ENCODE results near the gene FER. TPM values are rescaled to one million over a fixed set of nuclear protein-coding genes. Genes with fewer than 3 reads are reported as not detected.

Gene FER
- polyA plus RNA-seq, 1 donor from 2014 or later: 8.5 TPM

GRCh38 chr5:109062664-109063063, 315.0 kb downstream of the FER start:
- no peaks in the 10 kb centered on the region for H3K79me2 ChIP-seq (replicated peaks; ENCODE audit: insufficient read depth, low read length)
- no peak overlapping the region for H3K4me3 ChIP-seq (ENCODE audit: low read length)
- H3K9me2 ChIP-seq (ENCODE audit: insufficient read depth, low read length): no peaks in the 10 kb centered on the region
- H3K27ac ChIP-seq (ENCODE audit: low read length): no peak overlapping the region
- H4K20me1 ChIP-seq (ENCODE audit: insufficient read depth): no peaks in the 10 kb centered on the region
- H3K9ac ChIP-seq (ENCODE audit: low read length): no peak overlapping the region
- no peak overlapping the region for H3K4me2 ChIP-seq (ENCODE audit: low read length)
- H3K36me3 ChIP-seq (ENCODE audit: insufficient read depth, low read length): no peaks in the 10 kb centered on the region
- no peak overlapping the region for H2AFZ ChIP-seq (ENCODE audit: low read depth, low read length)
- no peak for TF ChIP-seq REST (IDR thresholded peaks at IDR 0.05; ENCODE audit: borderline replicate concordance)
- TF ChIP-seq EP300 (conservative IDR thresholded peaks at IDR 0.05; ENCODE audit: poor library complexity, severe bottlenecking): no peak
- TF ChIP-seq EZH2 (IDR thresholded peaks at IDR 0.05; ENCODE audit: borderline replicate concordance, insufficient read depth, low read length, poor library complexity, severe bottlenecking): no peak
- H3F3A ChIP-seq (ENCODE audit: insufficient read depth, low read length, poor library complexity, severe bottlenecking): no peaks in the 10 kb centered on the region
- H3K27me3 ChIP-seq (ENCODE audit: insufficient read depth, low read depth, low read length): no peaks in the 10 kb centered on the region
- H3K9me3 ChIP-seq (ENCODE audit: low read length): no peaks in the 10 kb centered on the region

- Histone ChIP-seq H3K4me3 (ENCODE audit: low read length) (no peak overlapping the region), H3K9ac (ENCODE audit: low read length) (no peak overlapping the region), H3K36me3 (ENCODE audit: insufficient read depth, low read length) (no peaks in the 10 kb centered on the region), H3K27ac (ENCODE audit: low read length) (no peak overlapping the region), H4K20me1 (ENCODE audit: insufficient read depth) (no peaks in the 10 kb centered on the region), H3K4me2 (ENCODE audit: low read length) (no peak overlapping the region), H3K79me2 (replicated peaks; ENCODE audit: insufficient read depth, low read length) (no peaks in the 10 kb centered on the region), H3F3A (ENCODE audit: insufficient read depth, low read length, poor library complexity, severe bottlenecking) (no peaks in the 10 kb centered on the region), H2AFZ (ENCODE audit: low read depth, low read length) (no peak overlapping the region), H3K9me3 (ENCODE audit: low read length) (no peaks in the 10 kb centered on the region), H3K9me2 (ENCODE audit: insufficient read depth, low read length) (no peaks in the 10 kb centered on the region), H3K27me3 (ENCODE audit: insufficient read depth, low read depth, low read length) (no peaks in the 10 kb centered on the region)
- TF ChIP-seq TAF1 (IDR thresholded peaks at IDR 0.05; ENCODE audit: low read depth) (no peak), SMC3 (conservative IDR thresholded peaks at IDR 0.05; ENCODE audit: poor library complexity) (no peak), EZH2 (IDR thresholded peaks at IDR 0.05; ENCODE audit: borderline replicate concordance, insufficient read depth, low read length, poor library complexity, severe bottlenecking) (no peak), CTCF (IDR thresholded peaks at IDR 0.05; ENCODE audit: poor library complexity, severe bottlenecking) (no peak), REST (IDR thresholded peaks at IDR 0.05; ENCODE audit: borderline replicate concordance) (no peak), RAD21 (conservative IDR thresholded peaks at IDR 0.05) (no peak), EP300 (conservative IDR thresholded peaks at IDR 0.05; ENCODE audit: poor library complexity, severe bottlenecking) (no peak)
Observed at GRCh38 chr5:109063223-109063622, 315.5 kb downstream of the FER start.
